GM19397 (cell line): ENCODE measurements around the gene LAMP5.

ENCODE experiments used
- ATAC-seq: cut with Tn5 transposase; IDR thresholded peaks from one replicate; pipeline ENCODE4 v1.9.1; 2021; ENCODE audit warnings: mild to moderate bottlenecking, moderate library complexity; ENCODE audit not compliant: unreplicated experiment

The LAMP5 gene

GRCh38 chr20:9531581-9531980 lies 17.2 kb downstream of the LAMP5 start:
- no peak for ATAC-seq

GRCh38 chr20:9532069-9532838 lies 17.9 kb downstream of the LAMP5 start:
- no peak for ATAC-seq

GRCh38 chr20:9534025-9534424 lies 19.6 kb downstream of the LAMP5 start:
- ATAC-seq = no peak

- ATAC-seq = no peak
Measured at GRCh38 chr20:9535449-9535848, 21.1 kb downstream of the LAMP5 start.

GRCh38 chr20:9543214-9543613 lies 28.8 kb downstream of the LAMP5 start:
- ATAC-seq = no peak

GRCh38 chr20:9550283-9550682 lies 35.9 kb downstream of the LAMP5 start:
- no peak for ATAC-seq

- no peak for ATAC-seq
Measured at GRCh38 chr20:9550871-9551270, 36.5 kb downstream of the LAMP5 start.

GRCh38 chr20:9551808-9552550 lies 37.6 kb downstream of the LAMP5 start:
- ATAC-seq = no peak

GRCh38 chr20:9555781-9556180 lies 41.4 kb downstream of the LAMP5 start:
- ATAC-seq = no peak

- no peak for ATAC-seq
Measured at GRCh38 chr20:9557411-9557810, 43.0 kb downstream of the LAMP5 start.

GRCh38 chr20:9565910-9566550 lies 51.6 kb downstream of the LAMP5 start:
- no peak for ATAC-seq

- ATAC-seq = no peak
Measured at GRCh38 chr20:9566977-9567376, 52.6 kb downstream of the LAMP5 start.

- ATAC-seq = no peak
Measured at GRCh38 chr20:9570612-9571011, 56.2 kb downstream of the LAMP5 start.

- no peak for ATAC-seq
Measured at GRCh38 chr20:9571783-9572182, 57.4 kb downstream of the LAMP5 start.

- ATAC-seq = no peak
Measured at GRCh38 chr20:9572670-9573069, 58.3 kb downstream of the LAMP5 start.

- no peak for ATAC-seq
Measured at GRCh38 chr20:9573335-9574151, 59.2 kb downstream of the LAMP5 start.

- ATAC-seq = no peak
Measured at GRCh38 chr20:9574181-9574580, 59.8 kb downstream of the LAMP5 start.

GRCh38 chr20:9574776-9575175 lies 60.4 kb downstream of the LAMP5 start:
- ATAC-seq = no peak

GRCh38 chr20:9575836-9576235 lies 61.4 kb downstream of the LAMP5 start:
- ATAC-seq = no peak

GRCh38 chr20:9576695-9577094 lies 62.3 kb downstream of the LAMP5 start:
- ATAC-seq = no peak

- no peak for ATAC-seq
Measured at GRCh38 chr20:9577397-9577796, 63.0 kb downstream of the LAMP5 start.
